GM12801 (cell line): Measurements from ENCODE around the gene WDFY4.

ENCODE experiments used
- TF ChIP-seq, protein P1 (sequence below): IDR thresholded peaks from one replicate; pipeline ENCODE4 v1.5.1; 2011; ENCODE audit warnings: control low read depth; ENCODE audit not compliant: insufficient read length; ENCODE audit errors: extremely low read depth

The WDFY4 gene

DNA sequence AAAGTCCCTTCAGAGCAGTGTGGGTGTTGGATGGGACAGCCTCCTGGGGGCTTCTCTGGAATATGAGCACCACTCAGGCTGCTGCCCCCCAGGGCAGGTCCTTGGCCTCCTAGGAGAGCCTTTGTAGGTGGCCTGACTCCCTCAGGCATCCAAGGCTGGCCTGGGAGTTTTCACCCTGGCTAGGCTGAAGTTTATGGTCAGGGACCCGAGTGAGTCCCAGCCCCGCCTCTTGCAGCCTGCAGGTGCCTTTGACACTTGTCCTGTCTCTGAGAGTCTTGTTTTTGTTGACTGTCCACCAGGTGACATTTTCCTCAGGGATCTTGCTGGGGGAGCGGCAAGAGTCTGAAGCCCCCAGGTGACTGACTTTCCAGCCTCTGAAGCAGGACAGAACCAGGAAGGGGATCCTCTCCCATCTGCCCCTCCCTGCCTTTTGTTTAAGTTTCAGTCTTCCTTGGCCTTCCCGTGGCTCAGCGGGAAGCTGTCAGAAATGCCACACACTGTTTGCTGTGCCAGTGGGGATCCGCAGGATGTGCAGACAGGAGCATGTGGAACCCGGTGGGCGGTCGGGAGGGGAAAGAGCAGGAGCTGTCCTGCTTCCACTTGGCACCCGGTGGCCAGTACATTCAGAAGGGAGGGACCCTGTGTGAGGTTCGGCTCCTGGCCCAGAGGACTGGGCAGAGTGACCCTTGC is 195.5 kb downstream of the WDFY4 start:
- TF ChIP-seq, protein P1, sequence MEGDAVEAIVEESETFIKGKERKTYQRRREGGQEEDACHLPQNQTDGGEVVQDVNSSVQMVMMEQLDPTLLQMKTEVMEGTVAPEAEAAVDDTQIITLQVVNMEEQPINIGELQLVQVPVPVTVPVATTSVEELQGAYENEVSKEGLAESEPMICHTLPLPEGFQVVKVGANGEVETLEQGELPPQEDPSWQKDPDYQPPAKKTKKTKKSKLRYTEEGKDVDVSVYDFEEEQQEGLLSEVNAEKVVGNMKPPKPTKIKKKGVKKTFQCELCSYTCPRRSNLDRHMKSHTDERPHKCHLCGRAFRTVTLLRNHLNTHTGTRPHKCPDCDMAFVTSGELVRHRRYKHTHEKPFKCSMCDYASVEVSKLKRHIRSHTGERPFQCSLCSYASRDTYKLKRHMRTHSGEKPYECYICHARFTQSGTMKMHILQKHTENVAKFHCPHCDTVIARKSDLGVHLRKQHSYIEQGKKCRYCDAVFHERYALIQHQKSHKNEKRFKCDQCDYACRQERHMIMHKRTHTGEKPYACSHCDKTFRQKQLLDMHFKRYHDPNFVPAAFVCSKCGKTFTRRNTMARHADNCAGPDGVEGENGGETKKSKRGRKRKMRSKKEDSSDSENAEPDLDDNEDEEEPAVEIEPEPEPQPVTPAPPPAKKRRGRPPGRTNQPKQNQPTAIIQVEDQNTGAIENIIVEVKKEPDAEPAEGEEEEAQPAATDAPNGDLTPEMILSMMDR, result no peak

DNA sequence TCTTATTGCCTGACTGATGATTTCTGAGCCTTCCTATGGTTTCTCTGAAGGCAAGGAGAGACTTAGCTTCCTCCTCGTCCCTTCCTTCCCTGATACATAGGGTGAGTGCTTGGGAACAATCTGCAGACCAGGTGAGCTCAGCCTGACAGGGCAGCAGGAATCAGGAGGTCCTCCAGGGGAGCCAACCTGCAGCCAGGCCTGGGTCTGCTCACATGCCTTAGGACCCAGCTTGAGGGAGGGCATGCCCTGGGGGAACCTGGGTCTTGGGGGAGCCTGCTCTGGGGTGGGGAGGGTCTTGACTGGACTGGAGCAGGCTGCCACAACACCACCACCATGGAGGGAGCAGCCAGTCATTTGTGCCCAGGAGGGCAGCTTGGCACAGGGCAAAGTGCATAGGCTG is 197.3 kb downstream of the WDFY4 start:
- TF ChIP-seq, protein P1, result no peak

- TF ChIP-seq, protein P1, result no peak
Measured at GRCh38 chr10:48882881-48883280, 198.2 kb downstream of the WDFY4 start.

- TF ChIP-seq, protein P1, result no peak
Measured at GRCh38 chr10:48883701-48884100, 199.0 kb downstream of the WDFY4 start.

- TF ChIP-seq, protein P1, result no peak
Measured at GRCh38 chr10:48884179-48885045, 199.7 kb downstream of the WDFY4 start.

DNA sequence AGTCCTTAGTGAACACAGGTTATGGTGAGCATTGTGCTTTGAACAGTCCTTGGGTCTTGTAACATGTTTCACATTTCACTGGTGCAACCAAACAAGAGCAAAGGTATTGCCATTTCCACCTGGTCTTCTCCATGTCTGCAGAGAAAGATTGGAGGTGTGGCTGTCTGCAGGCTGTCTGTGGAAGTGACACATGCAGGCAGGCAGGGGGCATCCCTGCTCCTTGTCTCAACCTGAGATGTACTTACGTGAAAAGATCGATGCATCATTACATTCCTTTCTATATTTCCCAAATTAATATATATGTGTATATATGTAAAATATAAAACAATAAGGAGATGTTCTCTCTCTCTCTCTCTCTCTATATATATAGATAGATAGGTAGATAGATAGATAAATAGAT is 200.7 kb downstream of the WDFY4 start:
- TF ChIP-seq, protein P1, result no peak

DNA sequence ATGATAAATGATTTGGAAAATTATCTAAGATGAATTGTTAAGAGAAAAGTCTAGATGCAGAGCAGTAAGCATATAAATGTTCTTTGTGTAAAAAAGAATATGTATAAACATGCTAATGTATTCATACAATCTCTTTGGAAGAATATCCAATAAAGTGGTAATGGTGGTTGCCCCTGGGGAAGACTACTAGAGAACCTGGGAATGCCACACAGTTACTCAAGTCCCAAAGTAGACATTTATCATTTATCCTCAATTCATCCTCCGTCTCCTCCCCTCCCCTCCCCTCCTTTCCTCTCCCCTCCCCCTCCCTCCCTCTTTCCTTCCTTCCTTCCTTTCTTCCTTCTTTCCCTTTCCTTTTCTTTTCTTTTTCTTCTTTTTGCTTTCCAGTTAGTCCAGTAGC is 203.3 kb downstream of the WDFY4 start:
- TF ChIP-seq, protein P1, result no peak
